K562 (cell line): ENCODE measurements around the gene TLE6. TPM values are rescaled to one million over a fixed set of nuclear protein-coding genes. Genes with fewer than 3 reads are reported as not detected.

Experiments used
- ARID2 ChIP-seq: fragments of 450-650 bp; IDR thresholded peaks from 2 replicates; pipeline ENCODE4 v1.6.1; 2017; ENCODE audit warnings: antibody characterized with exemption, mild to moderate bottlenecking
- ARID3B ChIP-seq: fragments of 250-450 bp; sonication (Bioruptor Pico); IDR thresholded peaks from 2 replicates; pipeline ENCODE4 v1.4.0; 2020; ENCODE audit warnings: borderline replicate concordance
- CBX8 ChIP-seq: fragments of 200-600 bp; sonication (generic); IDR thresholded peaks from 2 replicates; pipeline ENCODE4 v1.6.1; 2012; ENCODE audit warnings: borderline replicate concordance, mixed run types, low read depth, mild to moderate bottlenecking, moderate library complexity, mixed read lengths, low read length, control low read depth, inconsistent platforms; ENCODE audit not compliant: poor library complexity, severe bottlenecking; ENCODE audit errors: extremely low read depth
- NCOA2 ChIP-seq, 2 experiments: fragments of 450-650 bp; IDR thresholded peaks; 2 replicates each; pipeline ENCODE4 v1.6.1; 2018; ENCODE audit warnings: mild to moderate bottlenecking in 2 of 2, moderate library complexity in 1 of 2; ENCODE audit not compliant: partially characterized antibody in 2 of 2
- NRF1 ChIP-seq, 2 experiments: fragments of 450-650 bp; IDR thresholded peaks in 1 of 2; conservative IDR thresholded peaks in 1 of 2; 2 replicates each; pipeline ENCODE4 v1.6.1; 2014; ENCODE audit warnings: mild to moderate bottlenecking in 2 of 2
- SMAD3 ChIP-seq: fragments of 450-650 bp; formaldehyde crosslinking; conservative IDR thresholded peaks from 2 replicates; pipeline ENCODE4 v1.4.0; 2020; ENCODE audit warnings: mild to moderate bottlenecking
- SREBF1 ChIP-seq: fragments of 150-350 bp; IDR thresholded peaks from 2 replicates; pipeline ENCODE4 v1.6.1; 2014; ENCODE audit warnings: antibody characterized with exemption, low read depth, low read length, borderline replicate concordance
- TEAD2 ChIP-seq: fragments of 450-650 bp; IDR thresholded peaks from 2 replicates; pipeline ENCODE4 v1.6.1; 2016; ENCODE audit warnings: missing genetic modification characterization, control low read depth, missing compliant biosample characterization
- TGIF2 ChIP-seq: sonication (generic); formaldehyde crosslinking; IDR thresholded peaks from 2 replicates; pipeline ENCODE4 v1.8.1; 2022; ENCODE audit warnings: mild to moderate bottlenecking, missing genetic modification reagents, moderate library complexity
- ZEB2 ChIP-seq: fragments of 450-650 bp; IDR thresholded peaks from 2 replicates; pipeline ENCODE4 v1.6.1; 2016
- ZFP91 ChIP-seq: sonication (generic); formaldehyde crosslinking; IDR thresholded peaks from 2 replicates; pipeline ENCODE4 v1.8.0; 2022; ENCODE audit warnings: mild to moderate bottlenecking, missing genetic modification reagents
- ZKSCAN1 ChIP-seq: fragments of 150-350 bp; IDR thresholded peaks from 2 replicates; pipeline ENCODE4 v1.6.1; 2016; ENCODE audit warnings: low read depth, low read length
- ZNF232 ChIP-seq: sonication (generic); formaldehyde crosslinking; IDR thresholded peaks from 2 replicates; pipeline ENCODE4 v1.8.0; 2022; ENCODE audit warnings: mild to moderate bottlenecking, missing genetic modification reagents
- ZNF280A ChIP-seq: fragments of 450-650 bp; IDR thresholded peaks from 2 replicates; pipeline ENCODE4 v1.6.1; 2018; ENCODE audit warnings: mild to moderate bottlenecking, low read depth; ENCODE audit not compliant: partially characterized antibody
- ZNF280B ChIP-seq: fragments of 250-450 bp; sonication (Bioruptor Pico); IDR thresholded peaks from 2 replicates; pipeline ENCODE4 v1.5.1; 2021; ENCODE audit warnings: mild to moderate bottlenecking
- polyA plus RNA-seq, 8 experiments: library from polyadenylated mRNA; depleted of rRNA in 4 of 8; stranded (reverse) in 5 of 8; unstranded in 3 of 8; fragments of >200 nt; fragmentation: Nextera tagmentation in 2 of 8; fragmentation: Illumina TruSeq in 1 of 8; extraction: Ambion mirVana in 2 of 8; extraction: Trizol in 1 of 8; gene quantifications; 2 replicates each; pipeline versions ENCODE4 v1.2.1 to v1.2.3, GENCODE V29; 2011 to 2014; ENCODE audit warnings: inconsistent platforms in 1 of 8, missing spikeins in 1 of 8
- total RNA-seq, 7 experiments: library from RNA; depleted of rRNA in 6 of 7; stranded (reverse); fragments of >200 nt in 6 of 7; fragmentation: Illumina TruSeq in 2 of 7; extraction: Trizol in 2 of 7; gene quantifications; 2 replicates each; pipeline versions ENCODE4 v1.2.1 to v1.2.3, GENCODE V29; 2011 to 2021; ENCODE audit warnings: low replicate concordance in 1 of 7
- TF ChIP-seq, protein P1 (sequence below): fragments of 250-450 bp; sonication (Bioruptor Pico); IDR thresholded peaks from 2 replicates; pipeline ENCODE4 v1.8.0; 2021; ENCODE audit warnings: borderline replicate concordance, mild to moderate bottlenecking, moderate library complexity; ENCODE audit not compliant: poor library complexity, severe bottlenecking
- TF ChIP-seq, protein P2 (sequence below): fragments of 250-450 bp; sonication (Bioruptor Pico); IDR thresholded peaks from 2 replicates; pipeline ENCODE4 v1.5.0; 2021

The TLE6 gene
- total and polyA plus RNA-seq, 9 of the 15 experiments (the other 6 are each of a cell fraction or from before 2014, with no cell fraction given), result 1.1 to 6.1 (median 2.5) TPM

GRCh38 chr19:3035542-3036118, 58.3 kb downstream of the TLE6 start (continued):
- no peak for TF ChIP-seq ZNF280B
- TF ChIP-seq ZKSCAN1, result no peak
- no peak for TF ChIP-seq ZFP91 (CRISPR knock-in tag)
- TF ChIP-seq ZNF232 (CRISPR knock-in tag), result no peak
- TF ChIP-seq TEAD2, result no peak
- no peak for TF ChIP-seq SMAD3 (CRISPR knock-in tag)
- TF ChIP-seq SREBF1, result no peak
- no peak for TF ChIP-seq ZEB2
- TF ChIP-seq ZNF280A, result no peak
- TF ChIP-seq TGIF2 (CRISPR knock-in tag), result no peak
- no peak for TF ChIP-seq CBX8
- TF ChIP-seq NCOA2 (IDR thresholded peaks at IDR 0.05; ENCODE audit: partially characterized antibody in 2 of 2), result no peak
- no peak for TF ChIP-seq ARID2
- TF ChIP-seq, protein P1, sequence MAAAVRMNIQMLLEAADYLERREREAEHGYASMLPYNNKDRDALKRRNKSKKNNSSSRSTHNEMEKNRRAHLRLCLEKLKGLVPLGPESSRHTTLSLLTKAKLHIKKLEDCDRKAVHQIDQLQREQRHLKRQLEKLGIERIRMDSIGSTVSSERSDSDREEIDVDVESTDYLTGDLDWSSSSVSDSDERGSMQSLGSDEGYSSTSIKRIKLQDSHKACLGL (CRISPR knock-in tag), result no peak
- peak; percentile 40 to 53; a peak in 3 of 4 replicates for TF ChIP-seq NRF1 (conservative IDR thresholded peaks at IDR 0.05 in 1 of 2, IDR thresholded peaks at IDR 0.05 in 1 of 2)
- TF ChIP-seq, protein P2, sequence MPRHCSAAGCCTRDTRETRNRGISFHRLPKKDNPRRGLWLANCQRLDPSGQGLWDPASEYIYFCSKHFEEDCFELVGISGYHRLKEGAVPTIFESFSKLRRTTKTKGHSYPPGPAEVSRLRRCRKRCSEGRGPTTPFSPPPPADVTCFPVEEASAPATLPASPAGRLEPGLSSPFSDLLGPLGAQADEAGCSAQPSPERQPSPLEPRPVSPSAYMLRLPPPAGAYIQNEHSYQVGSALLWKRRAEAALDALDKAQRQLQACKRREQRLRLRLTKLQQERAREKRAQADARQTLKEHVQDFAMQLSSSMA (CRISPR knock-in tag), result no peak
- no peak for TF ChIP-seq ARID3B (CRISPR knock-in tag)
